ENCODE measurements around the gene RPGRIP1L. TPM values are rescaled to one million over a fixed set of nuclear protein-coding genes. Genes with fewer than 3 reads are reported as not detected.

Gene RPGRIP1L
- total RNA-seq, 1 experiment from 2014 or later: 10.3 TPM

- Histone ChIP-seq H3K4me1 (ENCODE audit: control insufficient read depth in 1 of 2, insufficient read depth in 2 of 2, low read length in 2 of 2) (no peaks in the 10 kb centered on the region), H3K4me2 (ENCODE audit: low read length) (no peak overlapping the region), H3K9me2 (ENCODE audit: insufficient read depth) (no peaks in the 10 kb centered on the region), H3K9ac (ENCODE audit: low read length) (no peak overlapping the region), H3K79me2 (ENCODE audit: insufficient read depth, low read length) (no peaks in the 10 kb centered on the region), H3K9me3 (ENCODE audit: control insufficient read depth in 1 of 2, insufficient read depth in 1 of 2, low read depth in 1 of 2, low read length in 2 of 2) (no peaks in the 10 kb centered on the region), H3K27me3 (ENCODE audit: insufficient read depth, low read length) (no peaks in the 10 kb centered on the region), H2AFZ (ENCODE audit: low read depth, low read length, poor library complexity, severe bottlenecking) (no peak overlapping the region), H3K27ac (ENCODE audit: low read depth, low read length) (no peak overlapping the region), H3K36me3 (ENCODE audit: control insufficient read depth in 1 of 2, insufficient read depth in 2 of 2, low read length in 2 of 2) (no peaks in the 10 kb centered on the region), H3K4me3 (replicated peaks in 1 of 2; ENCODE audit: low read depth in 1 of 2, low read length in 2 of 2) (no peak overlapping the region), H4K20me1 (ENCODE audit: insufficient read depth) (no peaks in the 10 kb centered on the region)
- BruUV-seq (replicated peaks): no TSS peak
- ChIA-PET POLR2A (no interaction called here), CTCF (no interaction called here), RAD21 (ENCODE audit: low non-redundant PET in 1 of 2, low total read pairs in 2 of 2, uncharacterized antibody in 2 of 2, unreplicated experiment in 2 of 2) (no interaction called here)
- TF ChIP-seq, protein P1, sequence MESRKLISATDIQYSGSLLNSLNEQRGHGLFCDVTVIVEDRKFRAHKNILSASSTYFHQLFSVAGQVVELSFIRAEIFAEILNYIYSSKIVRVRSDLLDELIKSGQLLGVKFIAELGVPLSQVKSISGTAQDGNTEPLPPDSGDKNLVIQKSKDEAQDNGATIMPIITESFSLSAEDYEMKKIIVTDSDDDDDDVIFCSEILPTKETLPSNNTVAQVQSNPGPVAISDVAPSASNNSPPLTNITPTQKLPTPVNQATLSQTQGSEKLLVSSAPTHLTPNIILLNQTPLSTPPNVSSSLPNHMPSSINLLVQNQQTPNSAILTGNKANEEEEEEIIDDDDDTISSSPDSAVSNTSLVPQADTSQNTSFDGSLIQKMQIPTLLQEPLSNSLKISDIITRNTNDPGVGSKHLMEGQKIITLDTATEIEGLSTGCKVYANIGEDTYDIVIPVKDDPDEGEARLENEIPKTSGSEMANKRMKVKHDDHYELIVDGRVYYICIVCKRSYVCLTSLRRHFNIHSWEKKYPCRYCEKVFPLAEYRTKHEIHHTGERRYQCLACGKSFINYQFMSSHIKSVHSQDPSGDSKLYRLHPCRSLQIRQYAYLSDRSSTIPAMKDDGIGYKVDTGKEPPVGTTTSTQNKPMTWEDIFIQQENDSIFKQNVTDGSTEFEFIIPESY (IDR thresholded peaks at IDR 0.05; ENCODE audit: extremely low read depth, insufficient replicate concordance, low read length): no peak
- TF ChIP-seq JUND (IDR thresholded peaks at IDR 0.05) (no peak), SIN3A (IDR thresholded peaks at IDR 0.05; ENCODE audit: low read depth) (no peak), ZFX (IDR thresholded peaks at IDR 0.05) (no peak)
- intact Hi-C loops (cut with micrococcal nuclease): no loop called here
- no peak for DNase-seq (ENCODE audit: low read depth, low spot score)
- ATAC-seq: no peak
These were observed 92.4 kb downstream of the RPGRIP1L start for GRCh38 chr16:53611179-53611696.

GRCh38 chr16:53609536-53609935 is 94.1 kb downstream of the RPGRIP1L start:
- DNase-seq (ENCODE audit: low read depth, low spot score): no peak

More at GRCh38 chr16:53609536-53609935, 94.1 kb downstream of the RPGRIP1L start:
- H3K4me3 ChIP-seq (replicated peaks in 1 of 2; ENCODE audit: low read depth in 1 of 2, low read length in 2 of 2): no peak overlapping the region
- CTCF ChIA-PET: no interaction called here
- H3K36me3 ChIP-seq (ENCODE audit: control insufficient read depth in 1 of 2, insufficient read depth in 2 of 2, low read length in 2 of 2): no peaks in the 10 kb centered on the region
- TF ChIP-seq ZNF274 (IDR thresholded peaks at IDR 0.05; ENCODE audit: low read depth, low read length) (no peak), SIN3A (IDR thresholded peaks at IDR 0.05; ENCODE audit: low read depth) (no peak), CEBPB (IDR thresholded peaks at IDR 0.05; ENCODE audit: low read depth) (no peak)
- TF ChIP-seq, protein P1 (IDR thresholded peaks at IDR 0.05; ENCODE audit: extremely low read depth, insufficient replicate concordance, low read length): no peak
- H3K9ac ChIP-seq (ENCODE audit: low read length): no peak overlapping the region
- BruUV-seq (replicated peaks): no TSS peak
- H2AFZ ChIP-seq (ENCODE audit: low read depth, low read length, poor library complexity, severe bottlenecking): no peak overlapping the region
- no peaks in the 10 kb centered on the region for H3K79me2 ChIP-seq (ENCODE audit: insufficient read depth, low read length)
- no peaks in the 10 kb centered on the region for H3K27me3 ChIP-seq (ENCODE audit: insufficient read depth, low read length)
- RAD21 ChIA-PET (ENCODE audit: low non-redundant PET in 1 of 2, low total read pairs in 2 of 2, uncharacterized antibody in 2 of 2, unreplicated experiment in 2 of 2): no interaction called here
- H3K4me2 ChIP-seq (ENCODE audit: low read length): no peak overlapping the region
- no peaks in the 10 kb centered on the region for H3K9me3 ChIP-seq (ENCODE audit: control insufficient read depth in 1 of 2, insufficient read depth in 1 of 2, low read depth in 1 of 2, low read length in 2 of 2)
- no peaks in the 10 kb centered on the region for H4K20me1 ChIP-seq (ENCODE audit: insufficient read depth)
- POLR2A ChIA-PET: no interaction called here
- no peaks in the 10 kb centered on the region for H3K9me2 ChIP-seq (ENCODE audit: insufficient read depth)
- ATAC-seq: no peak
- intact Hi-C loops (cut with micrococcal nuclease): no loop called here
- no peak overlapping the region for H3K27ac ChIP-seq (ENCODE audit: low read depth, low read length)
- no peaks in the 10 kb centered on the region for H3K4me1 ChIP-seq (ENCODE audit: control insufficient read depth in 1 of 2, insufficient read depth in 2 of 2, low read length in 2 of 2)

All from HCT116 (cell line).